ENCODE measurements around the gene RIMKLA.

RIMKLA gene

DNA sequence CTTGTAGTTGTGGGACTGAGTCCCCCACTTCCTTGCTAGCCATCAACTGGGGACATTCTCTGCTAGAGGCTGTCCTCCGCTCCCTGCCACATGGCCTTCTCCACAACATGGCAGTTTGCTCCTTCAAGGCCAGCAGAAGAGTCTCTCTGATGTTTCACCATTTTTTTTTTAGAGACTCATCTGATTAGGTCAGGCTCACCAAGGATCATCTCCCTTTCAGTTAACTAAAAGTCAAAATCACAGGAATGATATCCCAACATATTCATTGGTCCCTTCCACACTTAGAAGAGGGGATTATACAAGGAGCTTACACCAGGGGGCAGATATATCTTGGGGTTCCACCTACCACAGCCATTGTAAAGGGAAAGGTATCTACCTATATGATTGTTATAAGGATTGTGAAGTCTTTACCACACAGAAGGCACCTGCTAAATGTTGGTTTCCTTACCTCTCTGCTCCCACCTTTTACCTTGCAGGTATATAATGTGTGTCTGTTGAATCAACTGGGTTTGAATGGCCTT is 23.3 kb downstream of the RIMKLA start:
- Histone ChIP-seq H3K4me3 (ENCODE audit: insufficient read depth, low read depth, low read length) (no peak overlapping the region), H3K27me3 (ENCODE audit: control insufficient read depth, insufficient read depth, low read length, poor library complexity, severe bottlenecking) (no peaks in the 10 kb centered on the region), H3K27ac (ENCODE audit: insufficient read depth, low read depth, low read length, poor library complexity, severe bottlenecking) (no peak overlapping the region), H3K9me3 (ENCODE audit: control insufficient read depth, low read length) (no peaks in the 10 kb centered on the region), H3K4me1 (ENCODE audit: control insufficient read depth, insufficient read depth, low read length) (no peaks in the 10 kb centered on the region), H3K36me3 (ENCODE audit: control insufficient read depth, insufficient read depth, low read length) (no peaks in the 10 kb centered on the region)
- 95 to 96% methylated on average over 1 of the region's 1 CpG for WGBS, 2 experiments

DNA sequence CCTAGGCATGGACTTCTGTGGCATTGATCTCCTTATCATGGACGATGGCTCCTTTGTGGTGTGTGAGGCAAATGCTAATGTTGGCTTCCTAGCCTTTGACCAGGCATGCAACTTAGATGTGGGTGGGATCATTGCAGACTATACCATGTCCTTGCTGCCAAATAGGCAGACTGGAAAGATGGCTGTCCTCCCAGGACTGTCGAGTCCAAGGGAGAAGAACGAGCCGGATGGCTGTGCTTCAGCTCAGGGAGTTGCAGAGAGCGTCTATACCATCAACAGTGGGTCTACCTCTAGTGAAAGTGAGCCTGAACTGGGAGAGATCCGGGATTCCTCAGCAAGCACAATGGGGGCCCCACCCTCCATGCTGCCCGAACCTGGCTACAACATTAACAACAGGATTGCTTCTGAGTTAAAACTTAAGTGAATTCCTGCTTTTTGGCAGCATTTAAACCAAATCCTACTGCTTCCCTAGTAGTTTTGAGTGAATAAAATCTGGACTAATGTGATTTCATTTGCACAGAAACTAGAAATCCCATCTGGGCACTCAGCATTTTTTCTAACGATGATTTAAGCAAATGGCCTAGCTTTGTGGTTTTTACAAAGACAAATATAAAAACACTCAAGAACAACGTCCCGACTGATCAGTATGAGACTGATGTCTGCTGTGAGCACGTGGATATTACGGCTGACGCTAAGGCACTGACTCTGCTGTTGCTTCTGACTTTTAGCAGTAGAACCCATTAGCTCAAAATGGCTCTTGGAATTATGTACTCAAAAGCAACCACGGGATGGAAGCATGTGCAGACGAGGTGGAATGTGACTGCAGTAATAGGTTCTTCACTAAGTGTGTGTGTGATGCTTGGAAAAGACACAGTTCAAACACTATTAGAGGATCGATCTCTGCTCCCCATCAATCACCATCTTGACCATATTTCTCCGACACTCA is 34.2 kb downstream of the RIMKLA start:
- Histone ChIP-seq H3K4me1 (ENCODE audit: control insufficient read depth, insufficient read depth, low read length) (peaks cover 6% of the 10 kb centered on the region), H3K27ac (ENCODE audit: insufficient read depth, low read depth, low read length, poor library complexity, severe bottlenecking) (no peak overlapping the region), H3K27me3 (ENCODE audit: control insufficient read depth, insufficient read depth, low read length, poor library complexity, severe bottlenecking) (no peaks in the 10 kb centered on the region), H3K9me3 (ENCODE audit: control insufficient read depth, low read length) (no peaks in the 10 kb centered on the region), H3K4me3 (ENCODE audit: insufficient read depth, low read depth, low read length) (no peak overlapping the region), H3K36me3 (ENCODE audit: control insufficient read depth, insufficient read depth, low read length) (no peaks in the 10 kb centered on the region)
- 91 to 93% methylated on average over 17 of the region's 17 CpGs for WGBS, 2 experiments

- peaks cover 13% of the 10 kb centered on the region for H3K4me1 ChIP-seq (ENCODE audit: control insufficient read depth, insufficient read depth, low read length)
- no peaks in the 10 kb centered on the region for H3K27me3 ChIP-seq (ENCODE audit: control insufficient read depth, insufficient read depth, low read length, poor library complexity, severe bottlenecking)
- H3K36me3 ChIP-seq (ENCODE audit: control insufficient read depth, insufficient read depth, low read length) = no peaks in the 10 kb centered on the region
- H3K27ac ChIP-seq (ENCODE audit: insufficient read depth, low read depth, low read length, poor library complexity, severe bottlenecking) = no peak overlapping the region
- H3K4me3 ChIP-seq (ENCODE audit: insufficient read depth, low read depth, low read length) = no peak overlapping the region
- WGBS, 2 experiments = 60 to 63% methylated on average over 3 of the region's 3 CpGs
- H3K9me3 ChIP-seq (ENCODE audit: control insufficient read depth, low read length) = no peaks in the 10 kb centered on the region
Measured at GRCh38 chr1:42417166-42417565, 36.6 kb downstream of the RIMKLA start.

- H3K27ac ChIP-seq (ENCODE audit: insufficient read depth, low read depth, low read length, poor library complexity, severe bottlenecking) = no peak overlapping the region
Measured at GRCh38 chr1:42418516-42418915, 37.9 kb downstream of the RIMKLA start.

DNA sequence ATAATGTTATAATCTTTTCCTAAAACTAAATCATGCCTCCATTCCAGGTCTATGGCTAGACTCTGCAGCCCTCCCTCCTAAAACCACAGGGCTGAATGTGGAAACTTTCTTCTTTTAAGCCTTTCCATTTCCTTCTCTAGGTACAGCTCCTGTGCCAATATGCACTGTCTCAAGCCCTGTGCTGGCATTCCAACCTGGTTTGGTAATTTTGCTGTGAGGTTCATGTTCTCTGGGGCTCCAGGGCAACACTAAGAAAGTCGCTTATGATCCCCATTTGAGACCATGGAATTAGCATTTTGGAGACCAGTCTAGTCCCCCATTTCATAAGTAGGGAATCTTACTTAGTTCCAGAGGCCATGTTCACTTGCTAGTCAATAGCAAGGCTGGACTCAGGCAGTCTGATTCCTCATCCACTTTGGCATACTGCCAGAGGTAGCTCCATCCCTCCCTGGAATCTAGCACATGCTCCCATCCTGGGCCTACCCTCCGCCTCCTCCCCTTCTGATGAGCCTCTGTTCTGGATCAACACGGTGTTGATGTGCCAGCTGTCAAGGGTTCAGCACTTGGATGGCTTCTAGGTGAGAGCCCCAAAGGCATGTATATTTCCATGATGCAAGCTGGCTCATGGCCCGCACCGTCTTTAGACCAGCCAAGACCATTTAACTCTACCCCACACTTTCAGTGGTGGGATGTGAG is 38.7 kb downstream of the RIMKLA start:
- 89 to 91% methylated on average over 5 of the region's 5 CpGs for WGBS, 2 experiments

More at GRCh38 chr1:42418516-42418915, 37.9 kb downstream of the RIMKLA start:
- no peaks in the 10 kb centered on the region for H3K36me3 ChIP-seq (ENCODE audit: control insufficient read depth, insufficient read depth, low read length)
- WGBS, 2 experiments = 50 to 55% methylated on average over 1 of the region's 1 CpG
- H3K4me1 ChIP-seq (ENCODE audit: control insufficient read depth, insufficient read depth, low read length) = peaks cover 13% of the 10 kb centered on the region
- no peaks in the 10 kb centered on the region for H3K9me3 ChIP-seq (ENCODE audit: control insufficient read depth, low read length)
- no peaks in the 10 kb centered on the region for H3K27me3 ChIP-seq (ENCODE audit: control insufficient read depth, insufficient read depth, low read length, poor library complexity, severe bottlenecking)
- H3K4me3 ChIP-seq (ENCODE audit: insufficient read depth, low read depth, low read length) = no peak overlapping the region

GRCh38 chr1:42420121-42420520 is 39.5 kb downstream of the RIMKLA start:
- H3K9me3 ChIP-seq (ENCODE audit: control insufficient read depth, low read length) = no peaks in the 10 kb centered on the region
- H3K4me3 ChIP-seq (ENCODE audit: insufficient read depth, low read depth, low read length) = no peak overlapping the region
- H3K27me3 ChIP-seq (ENCODE audit: control insufficient read depth, insufficient read depth, low read length, poor library complexity, severe bottlenecking) = no peaks in the 10 kb centered on the region
- H3K4me1 ChIP-seq (ENCODE audit: control insufficient read depth, insufficient read depth, low read length) = peaks cover 13% of the 10 kb centered on the region
- H3K36me3 ChIP-seq (ENCODE audit: control insufficient read depth, insufficient read depth, low read length) = no peaks in the 10 kb centered on the region
- 91 to 96% methylated on average over 6 to 7 of the region's 7 CpGs for WGBS, 2 experiments
- no peak overlapping the region for H3K27ac ChIP-seq (ENCODE audit: insufficient read depth, low read depth, low read length, poor library complexity, severe bottlenecking)

More for the DNA sequence above, 38.7 kb downstream of the RIMKLA start:
- H3K4me3 ChIP-seq (ENCODE audit: insufficient read depth, low read depth, low read length) = no peak overlapping the region
- no peak overlapping the region for H3K27ac ChIP-seq (ENCODE audit: insufficient read depth, low read depth, low read length, poor library complexity, severe bottlenecking)
- peaks cover 13% of the 10 kb centered on the region for H3K4me1 ChIP-seq (ENCODE audit: control insufficient read depth, insufficient read depth, low read length)
- no peaks in the 10 kb centered on the region for H3K27me3 ChIP-seq (ENCODE audit: control insufficient read depth, insufficient read depth, low read length, poor library complexity, severe bottlenecking)
- no peaks in the 10 kb centered on the region for H3K36me3 ChIP-seq (ENCODE audit: control insufficient read depth, insufficient read depth, low read length)
- H3K9me3 ChIP-seq (ENCODE audit: control insufficient read depth, low read length) = no peaks in the 10 kb centered on the region

- Histone ChIP-seq H3K36me3 (ENCODE audit: control insufficient read depth, insufficient read depth, low read length) (no peaks in the 10 kb centered on the region), H3K27ac (ENCODE audit: insufficient read depth, low read depth, low read length, poor library complexity, severe bottlenecking) (no peak overlapping the region), H3K4me3 (ENCODE audit: insufficient read depth, low read depth, low read length) (no peak overlapping the region), H3K9me3 (ENCODE audit: control insufficient read depth, low read length) (no peaks in the 10 kb centered on the region), H3K4me1 (ENCODE audit: control insufficient read depth, insufficient read depth, low read length) (peaks cover 13% of the 10 kb centered on the region), H3K27me3 (ENCODE audit: control insufficient read depth, insufficient read depth, low read length, poor library complexity, severe bottlenecking) (no peaks in the 10 kb centered on the region)
- 85 to 86% methylated on average over 10 of the region's 10 CpGs for WGBS, 2 experiments
Measured at GRCh38 chr1:42420911-42421585, 40.5 kb downstream of the RIMKLA start.

GRCh38 chr1:42422737-42423136 is 42.1 kb downstream of the RIMKLA start:
- H3K9me3 ChIP-seq (ENCODE audit: control insufficient read depth, low read length) = no peaks in the 10 kb centered on the region
- H3K27ac ChIP-seq (ENCODE audit: insufficient read depth, low read depth, low read length, poor library complexity, severe bottlenecking) = no peak overlapping the region
- H3K36me3 ChIP-seq (ENCODE audit: control insufficient read depth, insufficient read depth, low read length) = no peaks in the 10 kb centered on the region
- no peaks in the 10 kb centered on the region for H3K27me3 ChIP-seq (ENCODE audit: control insufficient read depth, insufficient read depth, low read length, poor library complexity, severe bottlenecking)
- no peak overlapping the region for H3K4me3 ChIP-seq (ENCODE audit: insufficient read depth, low read depth, low read length)
- WGBS, 2 experiments = 85% methylated on average over 9 of the region's 9 CpGs
- peaks cover 13% of the 10 kb centered on the region for H3K4me1 ChIP-seq (ENCODE audit: control insufficient read depth, insufficient read depth, low read length)

DNA sequence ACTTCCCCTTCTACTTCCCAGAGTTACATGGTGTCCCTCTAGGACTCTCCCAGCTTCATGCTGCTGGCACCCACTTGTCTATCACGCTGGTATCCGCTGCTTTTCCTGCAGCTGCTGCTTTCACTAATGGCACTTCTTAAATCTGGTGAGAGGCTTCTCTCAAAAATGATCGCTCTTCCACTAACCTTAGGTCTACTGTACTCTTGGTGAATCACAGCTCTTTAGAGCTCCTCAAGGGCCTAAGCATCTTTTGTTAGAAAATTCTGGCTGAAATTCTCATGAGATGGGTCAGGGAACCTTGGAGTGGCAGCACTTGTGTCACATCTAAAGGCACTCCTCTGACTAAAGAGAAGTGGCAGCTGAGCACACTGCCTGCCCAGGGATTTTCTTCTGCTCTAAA is 43.1 kb downstream of the RIMKLA start:
- no peaks in the 10 kb centered on the region for H3K9me3 ChIP-seq (ENCODE audit: control insufficient read depth, low read length)
- no peaks in the 10 kb centered on the region for H3K27me3 ChIP-seq (ENCODE audit: control insufficient read depth, insufficient read depth, low read length, poor library complexity, severe bottlenecking)
- no peak overlapping the region for H3K27ac ChIP-seq (ENCODE audit: insufficient read depth, low read depth, low read length, poor library complexity, severe bottlenecking)
- H3K36me3 ChIP-seq (ENCODE audit: control insufficient read depth, insufficient read depth, low read length) = no peaks in the 10 kb centered on the region
- peaks cover 7% of the 10 kb centered on the region for H3K4me1 ChIP-seq (ENCODE audit: control insufficient read depth, insufficient read depth, low read length)
- no peak overlapping the region for H3K4me3 ChIP-seq (ENCODE audit: insufficient read depth, low read depth, low read length)
- 92 to 96% methylated on average over 3 of the region's 3 CpGs for WGBS, 2 experiments

GRCh38 chr1:42424201-42424600 is 43.6 kb downstream of the RIMKLA start:
- Histone ChIP-seq H3K36me3 (ENCODE audit: control insufficient read depth, insufficient read depth, low read length) (no peaks in the 10 kb centered on the region), H3K27me3 (ENCODE audit: control insufficient read depth, insufficient read depth, low read length, poor library complexity, severe bottlenecking) (no peaks in the 10 kb centered on the region), H3K27ac (ENCODE audit: insufficient read depth, low read depth, low read length, poor library complexity, severe bottlenecking) (no peak overlapping the region), H3K4me3 (ENCODE audit: insufficient read depth, low read depth, low read length) (no peak overlapping the region), H3K9me3 (ENCODE audit: control insufficient read depth, low read length) (no peaks in the 10 kb centered on the region), H3K4me1 (ENCODE audit: control insufficient read depth, insufficient read depth, low read length) (peaks cover 7% of the 10 kb centered on the region)
- 94% methylated on average over 3 to 4 of the region's 4 CpGs for WGBS, 2 experiments
